Measurements from ENCODE around the gene VASN.

Gene VASN

DNA sequence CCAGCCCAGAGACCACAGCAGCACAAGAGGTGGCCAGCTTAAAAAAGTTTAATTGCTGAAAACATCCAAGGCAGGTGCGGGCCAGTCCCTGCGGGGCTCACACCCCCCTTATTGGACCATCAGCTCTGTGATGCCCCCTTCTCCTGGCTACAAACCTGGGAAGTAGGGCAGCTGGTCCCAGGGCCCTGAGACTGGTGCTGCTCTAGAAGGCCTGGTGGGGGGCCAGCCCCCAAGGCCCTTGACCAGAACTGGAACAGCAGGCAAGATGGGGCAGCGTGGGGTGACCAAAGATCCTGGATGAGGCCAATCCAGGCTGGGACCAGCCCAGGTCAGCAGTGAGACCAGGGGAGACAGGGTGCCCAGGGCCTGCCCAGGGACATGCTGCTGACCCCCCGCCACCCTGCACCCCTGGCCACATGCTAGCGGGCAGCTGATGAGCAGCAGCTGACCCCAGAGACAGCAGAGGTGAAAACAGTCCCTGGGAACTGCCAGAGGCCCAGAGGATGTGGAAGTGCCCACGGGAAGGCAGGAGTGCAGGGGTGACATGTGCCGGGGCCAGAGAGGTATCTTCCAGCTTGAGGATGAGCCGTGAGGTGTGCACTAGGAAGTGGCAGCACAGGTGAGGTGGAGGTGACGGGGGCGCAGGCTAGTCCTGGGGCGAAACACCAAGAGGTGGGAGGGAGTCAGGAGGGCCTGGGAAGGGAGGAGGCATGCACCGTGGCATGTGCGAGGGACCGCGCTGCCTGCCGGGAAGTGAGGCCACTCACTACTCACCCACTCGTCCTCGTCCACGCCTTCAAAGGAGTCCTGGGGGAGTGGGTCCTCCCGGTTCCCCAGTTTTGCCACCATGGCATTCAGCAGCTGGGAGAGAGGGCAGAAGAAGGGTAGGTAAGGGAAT lies 16.9 kb upstream of the VASN start:
- WGBS (ENCODE audit: insufficient coverage, insufficient read length), result no CpG with 5 or more reads among the region's 20 CpGs
- H3K36me3 ChIP-seq (ENCODE audit: control insufficient read depth, insufficient read depth, low read length), result no peaks in the 10 kb centered on the region
- no peak for DNase-seq (ENCODE audit: low read depth, low spot score)
- no peaks in the 10 kb centered on the region for H3K9me3 ChIP-seq (ENCODE audit: control insufficient read depth, insufficient read depth, low read length)
- no peak overlapping the region for H3K4me3 ChIP-seq (ENCODE audit: low read length)
- no peak overlapping the region for H3K27ac ChIP-seq (ENCODE audit: low read length)
- no peaks in the 10 kb centered on the region for H3K27me3 ChIP-seq (ENCODE audit: control insufficient read depth, insufficient read depth, low read length)
- no peaks in the 10 kb centered on the region for H3K4me1 ChIP-seq (ENCODE audit: control insufficient read depth, insufficient read depth, low read length)

GRCh38 chr16:4356820-4357219 lies 14.8 kb upstream of the VASN start:
- Histone ChIP-seq H3K4me3 (ENCODE audit: low read length) (no peak overlapping the region), H3K27ac (ENCODE audit: low read length) (no peak overlapping the region), H3K27me3 (ENCODE audit: control insufficient read depth, insufficient read depth, low read length) (no peaks in the 10 kb centered on the region), H3K4me1 (ENCODE audit: control insufficient read depth, insufficient read depth, low read length) (no peaks in the 10 kb centered on the region), H3K9me3 (ENCODE audit: control insufficient read depth, insufficient read depth, low read length) (no peaks in the 10 kb centered on the region), H3K36me3 (ENCODE audit: control insufficient read depth, insufficient read depth, low read length) (no peaks in the 10 kb centered on the region)
- no CpG with 5 or more reads among the region's 7 CpGs for WGBS (ENCODE audit: insufficient coverage, insufficient read length)
- DNase-seq (ENCODE audit: low read depth, low spot score), result no peak

- no peaks in the 10 kb centered on the region for H3K36me3 ChIP-seq (ENCODE audit: control insufficient read depth, insufficient read depth, low read length)
- no peaks in the 10 kb centered on the region for H3K4me1 ChIP-seq (ENCODE audit: control insufficient read depth, insufficient read depth, low read length)
- H3K27ac ChIP-seq (ENCODE audit: low read length), result no peak overlapping the region
- DNase-seq (ENCODE audit: low read depth, low spot score), result no peak
- no peaks in the 10 kb centered on the region for H3K27me3 ChIP-seq (ENCODE audit: control insufficient read depth, insufficient read depth, low read length)
- WGBS (ENCODE audit: insufficient coverage, insufficient read length), result no CpG with 5 or more reads among the region's 19 CpGs
- no peaks in the 10 kb centered on the region for H3K9me3 ChIP-seq (ENCODE audit: control insufficient read depth, insufficient read depth, low read length)
- no peak overlapping the region for H3K4me3 ChIP-seq (ENCODE audit: low read length)
Observed at GRCh38 chr16:4358236-4358635, 13.4 kb upstream of the VASN start.

GRCh38 chr16:4358831-4359561 lies 12.7 kb upstream of the VASN start:
- H3K27ac ChIP-seq (ENCODE audit: low read length), result no peak overlapping the region
- no peak overlapping the region for H3K4me3 ChIP-seq (ENCODE audit: low read length)
- no peaks in the 10 kb centered on the region for H3K27me3 ChIP-seq (ENCODE audit: control insufficient read depth, insufficient read depth, low read length)
- H3K36me3 ChIP-seq (ENCODE audit: control insufficient read depth, insufficient read depth, low read length), result no peaks in the 10 kb centered on the region
- no peak for DNase-seq (ENCODE audit: low read depth, low spot score)
- H3K9me3 ChIP-seq (ENCODE audit: control insufficient read depth, insufficient read depth, low read length), result no peaks in the 10 kb centered on the region
- no peaks in the 10 kb centered on the region for H3K4me1 ChIP-seq (ENCODE audit: control insufficient read depth, insufficient read depth, low read length)
- no CpG with 5 or more reads among the region's 19 CpGs for WGBS (ENCODE audit: insufficient coverage, insufficient read length)

- WGBS (ENCODE audit: insufficient coverage, insufficient read length), result 100% methylated on average over 2 of the region's 3 CpGs
Observed at GRCh38 chr16:4359914-4360313, 11.7 kb upstream of the VASN start.

GRCh38 chr16:4360538-4361021 lies 11.1 kb upstream of the VASN start:
- H3K36me3 ChIP-seq (ENCODE audit: control insufficient read depth, insufficient read depth, low read length), result no peaks in the 10 kb centered on the region
- no peak for DNase-seq (ENCODE audit: low read depth, low spot score)

More at GRCh38 chr16:4359914-4360313, 11.7 kb upstream of the VASN start:
- Histone ChIP-seq H3K27me3 (ENCODE audit: control insufficient read depth, insufficient read depth, low read length) (no peaks in the 10 kb centered on the region), H3K9me3 (ENCODE audit: control insufficient read depth, insufficient read depth, low read length) (no peaks in the 10 kb centered on the region), H3K27ac (ENCODE audit: low read length) (no peak overlapping the region), H3K36me3 (ENCODE audit: control insufficient read depth, insufficient read depth, low read length) (no peaks in the 10 kb centered on the region), H3K4me3 (ENCODE audit: low read length) (no peak overlapping the region), H3K4me1 (ENCODE audit: control insufficient read depth, insufficient read depth, low read length) (no peaks in the 10 kb centered on the region)
- no peak for DNase-seq (ENCODE audit: low read depth, low spot score)

GRCh38 chr16:4361033-4361943 lies 10.4 kb upstream of the VASN start:
- WGBS (ENCODE audit: insufficient coverage, insufficient read length), result no CpG with 5 or more reads among the region's 28 CpGs
- no peak for DNase-seq (ENCODE audit: low read depth, low spot score)
- Histone ChIP-seq H3K27ac (ENCODE audit: low read length) (no peak overlapping the region), H3K4me3 (ENCODE audit: low read length) (no peak overlapping the region), H3K27me3 (ENCODE audit: control insufficient read depth, insufficient read depth, low read length) (no peaks in the 10 kb centered on the region), H3K9me3 (ENCODE audit: control insufficient read depth, insufficient read depth, low read length) (no peaks in the 10 kb centered on the region), H3K4me1 (ENCODE audit: control insufficient read depth, insufficient read depth, low read length) (no peaks in the 10 kb centered on the region), H3K36me3 (ENCODE audit: control insufficient read depth, insufficient read depth, low read length) (no peaks in the 10 kb centered on the region)

More at GRCh38 chr16:4360538-4361021, 11.1 kb upstream of the VASN start:
- no peak overlapping the region for H3K27ac ChIP-seq (ENCODE audit: low read length)
- no peaks in the 10 kb centered on the region for H3K4me1 ChIP-seq (ENCODE audit: control insufficient read depth, insufficient read depth, low read length)
- H3K27me3 ChIP-seq (ENCODE audit: control insufficient read depth, insufficient read depth, low read length), result no peaks in the 10 kb centered on the region
- no peak overlapping the region for H3K4me3 ChIP-seq (ENCODE audit: low read length)
- no peaks in the 10 kb centered on the region for H3K9me3 ChIP-seq (ENCODE audit: control insufficient read depth, insufficient read depth, low read length)
- no CpG with 5 or more reads among the region's 11 CpGs for WGBS (ENCODE audit: insufficient coverage, insufficient read length)

DNA sequence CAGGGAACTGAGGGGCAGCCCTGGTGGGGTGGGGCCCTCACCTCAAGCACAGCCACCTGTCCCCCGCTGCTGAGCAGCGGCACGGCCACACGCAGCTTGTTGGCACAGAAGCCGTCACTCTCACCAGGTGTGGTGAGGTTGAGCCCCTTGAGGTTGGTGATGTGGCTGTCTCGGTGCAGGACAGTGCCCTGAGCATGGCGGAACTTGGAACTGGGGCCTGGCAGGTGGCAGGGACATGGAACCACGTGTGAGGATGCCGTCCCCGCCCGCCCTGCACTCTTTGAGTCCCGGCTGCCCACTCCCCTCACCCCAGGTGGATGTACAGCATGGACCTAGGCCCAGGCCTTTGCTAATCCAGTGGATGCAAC lies 9.7 kb upstream of the VASN start:
- H3K27me3 ChIP-seq (ENCODE audit: control insufficient read depth, insufficient read depth, low read length), result no peaks in the 10 kb centered on the region
- no peaks in the 10 kb centered on the region for H3K9me3 ChIP-seq (ENCODE audit: control insufficient read depth, insufficient read depth, low read length)
- no peak overlapping the region for H3K27ac ChIP-seq (ENCODE audit: low read length)
- H3K4me1 ChIP-seq (ENCODE audit: control insufficient read depth, insufficient read depth, low read length), result no peaks in the 10 kb centered on the region
- WGBS (ENCODE audit: insufficient coverage, insufficient read length), result no CpG with 5 or more reads among the region's 12 CpGs
- no peaks in the 10 kb centered on the region for H3K36me3 ChIP-seq (ENCODE audit: control insufficient read depth, insufficient read depth, low read length)
- no peak for DNase-seq (ENCODE audit: low read depth, low spot score)
- no peak overlapping the region for H3K4me3 ChIP-seq (ENCODE audit: low read length)

- no peaks in the 10 kb centered on the region for H3K9me3 ChIP-seq (ENCODE audit: control insufficient read depth, insufficient read depth, low read length)
- no CpG with 5 or more reads among the region's 19 CpGs for WGBS (ENCODE audit: insufficient coverage, insufficient read length)
- H3K36me3 ChIP-seq (ENCODE audit: control insufficient read depth, insufficient read depth, low read length), result no peaks in the 10 kb centered on the region
- H3K27me3 ChIP-seq (ENCODE audit: control insufficient read depth, insufficient read depth, low read length), result no peaks in the 10 kb centered on the region
- H3K27ac ChIP-seq (ENCODE audit: low read length), result no peak overlapping the region
- H3K4me3 ChIP-seq (ENCODE audit: low read length), result no peak overlapping the region
- H3K4me1 ChIP-seq (ENCODE audit: control insufficient read depth, insufficient read depth, low read length), result no peaks in the 10 kb centered on the region
- DNase-seq (ENCODE audit: low read depth, low spot score), result no peak
Observed at GRCh38 chr16:4362476-4363135, 9.0 kb upstream of the VASN start.

Data from iPS DF 6.9 (cell line).